Lower leg skin (tissue), 3 donors: ENCODE measurements around the gene EFCAB6.

Experiments used
- CTCF ChIP-seq, 3 donors: fragments of 450-650 bp; IDR thresholded peaks; one replicate each; pipeline ENCODE4 v1.5.1; 2016; ENCODE audit warnings: antibody characterized with exemption in 3 of 3, mild to moderate bottlenecking in 3 of 3, moderate library complexity in 2 of 3
- POLR2A ChIP-seq, 2 donors: fragments of 450-650 bp; IDR thresholded peaks; one replicate each; pipeline ENCODE4 v1.6.1; 2016 to 2017; ENCODE audit warnings: antibody characterized with exemption in 2 of 2, mild to moderate bottlenecking in 1 of 2, moderate library complexity in 1 of 2

- no peak for TF ChIP-seq POLR2A (IDR thresholded peaks at IDR 0.05)
- no peak for TF ChIP-seq CTCF (IDR thresholded peaks at IDR 0.05)
These were observed 269.2 kb downstream of the EFCAB6 start for GRCh38 chr22:43542681-43543521.
